Activated naive CD4-positive, alpha-beta T cell treated with anti-CD3 and anti-CD28 coated beads, Interleukin-2, amount 50 U/mL, for 16 hours (primary cell): ENCODE measurements around the gene MEG3.

ENCODE experiments used
- DNase-seq: peaks from one replicate; pipeline ENCODE4 v3.0.0-alpha.2; 2020

Gene MEG3

DNA sequence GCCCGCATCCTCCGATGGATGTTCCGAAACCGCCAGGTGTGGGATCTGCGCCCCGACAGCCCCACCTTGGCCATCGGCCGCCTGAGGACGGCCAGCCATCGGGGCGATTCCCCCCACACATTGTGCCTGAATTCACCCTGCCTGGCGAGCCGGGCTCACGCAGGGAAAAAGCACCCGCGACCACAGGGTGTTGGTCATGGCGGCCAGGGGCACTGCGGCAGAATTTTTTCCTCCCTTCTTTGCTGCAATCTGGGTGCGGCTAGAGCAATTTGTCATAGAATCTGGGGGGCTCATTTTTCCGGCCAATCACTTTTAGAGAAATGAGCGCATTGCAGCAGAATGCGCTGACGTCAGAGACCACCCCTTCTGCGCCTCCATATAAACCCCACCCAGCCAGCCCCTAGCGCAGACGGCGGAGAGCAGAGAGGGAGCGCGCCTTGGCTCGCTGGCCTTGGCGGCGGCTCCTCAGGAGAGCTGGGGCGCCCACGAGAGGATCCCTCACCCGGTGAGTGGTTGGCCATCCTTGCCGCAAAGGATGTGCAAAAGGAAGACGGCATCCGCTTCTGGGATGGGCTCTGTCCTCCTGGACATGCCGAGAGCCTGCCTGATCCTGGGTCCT is at the start of gene MEG3:
Gene MEG3 (plus strand): TSS at position 406 of the 619 bp plus-strand sequence.
- DNase-seq = no peak

DNA sequence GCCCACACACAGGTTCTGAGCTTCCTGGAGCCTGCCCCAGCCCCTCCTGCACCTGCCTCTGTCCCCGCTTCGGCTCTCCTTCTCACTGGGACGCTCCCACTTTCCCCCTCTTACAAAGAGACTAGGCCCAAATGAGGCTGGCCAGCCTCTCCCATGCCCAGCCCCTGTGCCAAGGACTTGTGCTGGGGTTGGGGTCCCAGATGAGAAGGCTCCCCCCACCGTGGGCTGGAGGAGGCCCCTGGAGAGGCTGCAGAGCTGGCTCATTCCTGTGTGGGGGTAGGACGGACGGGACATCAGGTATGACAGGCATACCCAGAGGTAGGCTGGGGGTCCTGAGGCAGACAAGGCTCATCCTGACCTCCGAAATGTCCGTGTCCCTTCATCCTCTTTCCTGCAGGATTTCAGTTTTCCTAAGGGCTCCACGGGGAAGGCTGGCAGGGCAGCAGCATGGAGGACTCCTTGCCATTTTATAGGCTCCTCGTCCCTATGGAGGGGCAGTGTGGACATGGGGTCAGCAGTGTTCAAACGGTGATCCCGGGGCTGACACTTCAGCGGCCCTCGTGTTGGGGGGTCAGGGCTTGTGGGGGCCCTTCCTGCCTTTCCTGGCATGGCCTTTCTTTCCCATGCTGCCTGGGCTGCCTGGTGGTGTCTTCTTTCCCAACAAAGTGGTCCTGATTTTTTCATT is 49.1 kb upstream of the MEG3 start:
- DNase-seq = no peak

DNA sequence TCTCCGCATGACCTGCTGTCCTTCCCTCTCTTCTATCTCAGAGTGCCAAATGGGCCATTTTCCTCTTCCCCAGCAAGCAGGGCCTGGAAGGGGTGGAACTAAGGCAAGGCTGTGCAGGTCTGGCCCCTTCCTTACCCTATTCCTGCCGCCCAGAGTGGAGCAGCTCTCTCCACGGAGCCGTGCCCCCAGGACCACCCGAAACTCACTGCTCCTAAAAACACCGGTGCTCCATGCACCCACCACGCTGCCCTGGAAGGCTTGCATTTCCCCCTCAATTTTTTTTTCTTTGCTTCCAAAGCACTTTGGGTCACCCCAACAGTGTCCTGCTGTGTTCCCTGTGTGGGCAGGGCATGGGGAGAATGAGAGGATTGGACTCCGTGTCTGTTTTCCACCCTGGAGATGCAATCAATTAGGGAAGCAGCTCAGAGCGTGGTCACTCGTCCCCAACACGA is 48.5 kb upstream of the MEG3 start:
- no peak for DNase-seq

DNA sequence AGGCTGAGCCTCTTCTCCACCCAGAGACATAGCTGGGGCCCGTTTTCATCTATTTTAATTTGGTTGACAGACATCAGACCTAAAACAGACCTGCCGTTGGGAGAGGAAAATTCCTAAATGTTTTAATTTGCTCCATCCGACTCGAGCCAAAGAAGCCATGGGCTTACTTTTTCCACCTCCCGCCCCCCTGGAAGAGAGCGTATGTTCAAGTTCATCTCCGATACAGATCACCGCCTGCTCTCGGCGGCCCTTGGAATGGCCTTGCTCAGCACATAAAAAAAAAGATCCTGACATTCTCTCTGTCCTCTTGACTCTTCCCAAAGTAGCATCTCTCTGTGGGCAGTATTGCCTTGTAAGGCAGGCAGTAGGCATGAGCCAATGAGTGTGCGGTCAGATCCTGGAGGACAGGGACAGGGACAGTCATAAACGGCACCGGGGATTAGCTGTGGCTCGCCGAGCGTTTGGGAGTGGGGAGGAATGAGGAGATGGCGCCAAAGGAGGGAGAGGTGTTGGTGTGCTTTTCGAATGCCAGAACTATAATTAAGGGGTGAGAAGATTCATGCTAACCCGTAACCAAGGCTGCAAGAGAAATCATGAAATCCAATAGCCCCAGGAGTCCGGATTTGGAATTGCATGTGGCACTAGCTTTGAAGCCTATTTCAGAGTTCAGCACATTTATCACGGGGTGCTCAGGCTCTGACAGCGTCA is 47.9 kb upstream of the MEG3 start:
- DNase-seq = no peak

DNA sequence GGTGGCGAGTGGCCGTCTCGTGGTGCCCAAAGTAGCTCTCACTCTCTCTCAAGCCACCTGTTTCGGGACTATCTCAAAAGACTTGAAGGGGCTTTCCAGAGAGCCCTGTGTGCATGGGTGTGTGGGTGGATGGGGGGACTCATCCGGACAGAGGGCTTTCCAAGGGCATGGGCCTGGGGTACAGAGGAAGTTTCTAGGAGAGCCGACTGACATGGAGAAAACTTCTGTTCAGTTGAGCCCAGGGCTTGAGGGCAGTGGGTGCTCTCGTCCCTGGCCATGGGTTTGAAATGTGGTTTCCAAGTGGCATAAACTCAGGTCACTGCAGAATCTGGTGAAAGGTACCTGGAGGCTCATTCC is 47.4 kb upstream of the MEG3 start:
- DNase-seq = no peak

DNA sequence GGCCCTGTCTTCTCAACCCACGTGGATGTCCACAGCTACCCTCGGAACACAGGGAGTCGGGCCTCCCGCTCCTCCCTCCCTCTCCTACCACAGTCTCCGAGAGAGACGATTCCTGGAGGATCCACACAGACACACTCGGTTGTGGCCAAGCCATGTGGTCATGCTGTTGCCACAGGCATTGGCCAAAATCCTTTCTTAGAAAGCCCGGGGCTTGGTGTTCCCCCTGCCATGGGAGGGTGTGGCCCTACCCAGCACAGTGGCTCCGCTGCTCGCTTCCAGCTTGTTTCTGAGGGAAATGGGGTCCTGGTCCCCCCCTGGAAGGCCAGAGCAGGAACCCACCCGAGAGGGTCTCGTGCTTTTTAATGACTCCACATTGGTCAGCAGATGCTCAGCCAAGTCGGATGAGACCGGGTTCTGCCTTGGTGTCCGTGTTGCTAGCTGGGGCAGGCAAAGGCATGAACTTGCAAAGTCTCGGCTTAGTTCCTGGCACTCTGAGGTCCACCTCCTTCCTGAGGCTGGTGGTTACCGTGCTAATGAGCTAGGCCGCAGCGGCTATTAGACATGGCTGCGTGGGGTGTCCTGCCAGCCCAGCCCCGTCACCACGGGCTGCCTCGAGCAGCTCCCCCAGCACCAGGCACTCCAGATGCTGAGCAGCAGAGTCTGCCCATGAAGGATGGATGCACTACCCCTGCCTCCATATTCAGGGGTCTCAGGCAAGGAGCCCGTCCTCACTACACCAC is 46.8 kb upstream of the MEG3 start:
- DNase-seq = no peak

DNA sequence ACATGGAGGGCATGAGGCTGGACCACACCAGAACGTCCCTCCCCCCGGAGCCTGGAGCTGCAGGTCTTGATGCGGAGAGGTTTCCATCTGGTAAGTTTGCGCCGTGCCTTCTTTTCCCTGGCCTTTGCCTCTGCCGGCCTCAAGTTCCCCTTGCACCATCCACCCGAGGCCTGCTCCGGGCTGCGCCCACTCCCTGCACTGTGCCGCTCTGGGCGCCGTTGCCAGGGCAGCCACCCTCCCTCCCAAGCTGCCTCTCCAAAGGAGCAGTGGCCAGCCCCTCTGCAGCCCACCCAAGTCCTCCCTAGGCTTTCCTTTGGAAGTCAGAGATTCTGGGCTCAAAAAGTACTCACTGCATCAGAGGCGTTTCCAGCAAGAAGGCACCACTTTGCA is 46.2 kb upstream of the MEG3 start:
- DNase-seq = no peak

DNA sequence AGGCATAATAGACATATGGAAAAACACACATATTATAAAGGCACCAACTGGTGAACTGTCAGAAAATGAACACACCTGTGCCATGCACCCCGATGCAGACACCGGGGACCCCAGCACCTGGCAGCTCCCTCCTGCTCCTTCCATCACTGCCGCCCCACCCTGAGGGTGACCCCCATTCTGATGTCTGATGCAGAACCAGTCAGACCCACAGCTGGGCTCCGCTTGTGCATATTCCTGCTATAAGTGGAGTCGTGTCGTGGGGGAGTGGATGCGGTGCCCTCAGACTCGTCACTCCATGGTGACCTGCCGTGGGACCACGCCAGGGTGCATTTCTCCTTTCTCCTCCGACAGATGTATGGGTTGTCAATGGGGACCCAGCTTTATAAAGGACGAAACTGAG is 45.7 kb upstream of the MEG3 start:
- DNase-seq = no peak

DNA sequence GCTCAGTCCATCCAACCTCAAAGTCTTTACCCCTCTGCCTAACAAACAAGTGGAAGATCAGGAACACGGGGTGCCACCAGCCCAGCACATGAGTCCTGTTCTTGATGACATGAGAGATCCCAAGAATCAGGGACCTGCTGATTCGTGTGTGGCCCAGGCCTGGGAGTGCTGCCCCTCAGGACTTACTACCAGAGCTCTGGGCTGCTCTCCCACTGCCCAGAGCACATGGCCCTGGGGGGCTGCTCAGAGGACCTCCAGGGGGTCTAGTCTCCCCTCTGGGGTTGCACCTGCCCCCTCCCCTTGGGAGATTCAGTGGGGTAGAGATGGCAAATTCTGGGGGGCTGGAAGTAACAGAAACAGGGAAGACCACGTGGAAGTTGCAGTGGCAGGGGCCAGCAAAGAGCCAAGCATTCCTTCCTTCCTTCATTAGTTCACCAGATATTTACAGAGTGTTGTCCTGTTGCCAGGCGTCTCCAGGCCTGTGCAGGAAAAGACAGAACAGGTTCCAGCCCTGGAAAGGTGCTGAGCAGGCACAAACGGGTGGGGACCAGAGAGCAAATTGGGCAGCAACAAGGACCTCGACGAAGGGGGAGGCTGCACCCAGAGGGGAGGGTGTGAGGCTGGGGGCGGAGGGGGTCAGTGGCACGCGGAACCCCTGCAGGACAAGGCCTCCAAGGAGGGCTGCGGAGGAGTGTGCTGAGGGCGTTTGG is 45.1 kb upstream of the MEG3 start:
- DNase-seq = no peak

DNA sequence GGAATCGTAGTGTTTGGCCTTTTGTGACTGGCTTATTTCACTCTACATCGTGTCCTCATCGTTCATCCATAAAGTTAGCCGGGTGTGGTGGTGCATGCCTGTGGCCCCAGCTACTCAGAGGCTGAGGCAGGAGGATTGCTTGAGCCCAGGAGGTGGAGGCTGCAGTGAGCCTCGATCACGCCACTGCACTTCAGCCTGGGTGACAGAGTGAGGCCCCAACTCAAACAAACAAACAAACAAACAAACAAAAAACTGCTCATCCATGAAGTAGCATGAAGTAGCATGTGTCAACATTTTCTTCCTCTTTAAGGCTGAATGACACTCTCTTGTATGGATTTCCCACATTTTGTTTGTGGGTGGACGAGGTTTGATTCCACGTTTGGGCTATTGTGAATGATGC is 44.0 kb upstream of the MEG3 start:
- no peak for DNase-seq

DNA sequence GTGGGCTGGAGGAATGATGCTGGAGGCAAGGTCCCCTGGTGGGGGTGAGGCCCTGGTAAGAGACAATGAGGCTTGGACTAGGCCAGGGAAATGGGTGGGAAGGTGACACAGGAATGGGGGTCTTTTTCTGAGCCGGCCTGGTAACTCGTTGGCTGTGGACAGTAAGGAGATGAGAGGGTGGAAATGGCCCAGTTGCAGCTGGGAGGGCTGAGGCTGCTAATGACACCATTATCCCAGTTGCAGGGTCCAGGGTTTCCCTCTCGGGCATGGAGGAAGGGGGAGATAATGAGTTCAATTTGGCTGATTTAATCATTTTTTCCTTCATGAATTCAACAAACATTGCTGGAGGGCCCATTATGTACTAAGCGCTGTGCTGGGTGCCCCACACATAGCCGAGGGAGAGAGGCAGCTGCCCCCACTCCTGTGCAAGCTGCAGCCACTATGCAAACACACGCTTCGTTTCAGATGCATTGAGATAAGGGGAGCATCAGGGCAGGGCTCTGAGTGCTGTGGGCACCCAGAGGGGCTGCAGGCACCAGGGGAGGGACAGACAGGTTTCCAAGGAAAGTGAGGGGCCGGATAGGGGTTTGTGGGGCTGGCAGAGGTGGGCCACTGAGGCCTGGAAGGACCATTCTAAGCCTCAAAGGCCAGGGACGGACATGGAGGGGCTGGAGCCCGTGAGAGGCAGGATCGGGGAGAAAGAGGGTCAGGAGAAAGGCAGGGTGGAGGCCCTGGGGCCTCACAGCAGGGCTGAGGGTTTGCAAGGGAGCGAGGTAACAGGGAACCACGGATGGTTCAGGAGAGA is 43.2 kb upstream of the MEG3 start:
- no peak for DNase-seq

DNA sequence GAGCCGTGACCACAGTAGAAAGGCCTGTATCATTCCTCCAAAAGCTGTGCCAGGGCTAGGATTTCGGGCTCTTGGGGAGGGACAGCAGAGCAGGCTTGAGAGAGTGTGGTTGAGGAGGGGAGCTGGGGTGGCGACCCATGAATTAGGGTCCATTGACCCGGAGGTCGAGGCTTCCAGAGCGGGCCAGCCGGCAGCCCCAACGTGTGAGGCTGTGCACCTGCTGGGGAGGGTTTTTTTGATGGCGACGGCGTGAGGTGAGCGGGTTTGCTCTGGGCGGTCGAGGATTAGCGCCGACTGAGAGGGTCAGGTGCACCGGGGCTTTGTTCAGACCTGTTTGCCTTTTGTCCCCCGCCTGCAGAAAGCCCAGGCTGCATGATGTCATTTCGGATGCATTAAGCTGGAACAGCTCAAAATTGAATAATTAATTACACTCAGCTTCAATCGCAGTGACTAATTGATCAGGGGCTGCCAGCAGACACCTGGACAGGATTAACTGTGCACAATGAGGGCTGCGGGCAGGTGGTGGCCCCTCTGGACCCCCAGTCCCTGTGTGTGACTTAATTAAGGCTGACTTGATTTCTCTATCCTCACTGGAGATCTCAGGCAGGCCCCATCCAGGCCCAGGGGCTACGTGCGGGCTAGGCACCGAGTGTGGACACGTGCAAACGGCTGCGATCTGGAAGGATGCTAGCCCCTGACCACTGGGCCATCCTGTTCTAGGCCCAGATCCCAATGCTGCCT is 42.1 kb upstream of the MEG3 start:
- no peak for DNase-seq

DNA sequence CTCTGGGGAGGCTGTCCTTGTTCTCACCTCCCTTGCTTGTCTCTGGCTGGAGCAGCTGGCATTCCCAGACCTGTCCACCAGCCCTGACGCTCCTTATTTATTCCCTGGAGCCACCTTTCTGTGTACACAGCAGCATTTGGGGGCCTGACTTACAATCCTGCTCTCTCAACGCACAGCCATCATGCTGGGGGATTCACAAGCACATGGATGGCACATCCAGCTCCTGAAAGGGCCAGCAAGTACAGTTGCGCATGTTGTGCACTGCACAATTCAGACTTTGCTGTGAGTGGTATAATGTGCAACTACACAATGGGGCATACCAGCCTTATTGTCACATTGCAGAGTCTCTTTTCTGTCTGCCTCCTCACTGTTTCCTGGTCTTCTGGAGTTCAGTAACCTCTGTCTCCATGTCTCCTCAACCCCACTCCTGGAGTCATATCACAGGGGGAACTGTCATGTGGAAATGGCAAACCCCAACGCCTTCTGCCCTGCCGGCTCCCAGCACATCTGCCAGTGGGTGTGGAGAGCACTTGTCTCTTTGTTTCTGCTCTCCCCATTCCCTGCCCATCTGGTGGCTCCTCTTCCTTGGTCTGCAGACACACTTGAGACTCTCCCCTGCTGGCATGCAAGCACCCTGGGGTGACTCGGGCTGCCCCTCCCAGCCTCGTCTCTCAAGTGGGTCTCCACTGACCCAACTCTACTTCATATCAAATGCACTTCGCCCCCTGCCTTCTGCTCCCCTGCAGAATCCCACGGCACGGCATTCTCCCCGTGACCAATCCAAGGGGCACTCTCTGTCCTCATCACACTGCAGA is 41.2 kb upstream of the MEG3 start:
- no peak for DNase-seq

DNA sequence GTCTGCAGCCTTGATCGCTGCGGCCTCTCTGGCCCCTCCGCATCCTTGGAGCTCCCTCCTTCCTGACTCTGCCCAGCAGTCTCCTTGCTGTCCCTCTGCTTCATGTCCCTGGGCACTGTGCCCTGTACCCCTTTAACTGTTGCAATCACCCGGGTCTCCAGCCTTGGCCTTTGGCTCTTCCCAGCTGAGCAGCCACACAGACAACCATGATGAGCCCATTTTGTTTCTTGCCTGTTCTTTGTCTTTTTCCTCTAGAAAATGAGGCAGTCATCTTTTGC is 40.6 kb upstream of the MEG3 start:
- no peak for DNase-seq

DNA sequence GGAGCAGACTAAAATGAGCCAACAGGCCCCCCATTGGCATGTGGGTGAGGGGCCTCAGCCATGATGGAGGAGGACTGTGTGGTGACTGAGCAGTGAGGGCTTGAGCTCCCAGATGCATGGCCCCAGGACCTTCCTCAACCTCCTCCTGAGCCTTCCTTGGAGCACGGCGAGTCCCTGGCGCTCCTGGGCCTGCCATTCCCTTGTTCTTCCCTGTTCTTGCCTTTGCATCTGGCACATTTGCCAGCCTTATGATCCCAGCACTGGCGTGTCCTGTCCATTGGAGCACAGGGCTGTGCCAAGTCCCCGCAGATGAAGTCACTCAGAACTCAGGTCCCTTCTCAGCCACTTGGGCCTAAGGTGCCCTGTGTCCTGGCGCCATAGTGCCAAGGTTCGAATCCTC is 40.3 kb upstream of the MEG3 start:
- DNase-seq = no peak

DNA sequence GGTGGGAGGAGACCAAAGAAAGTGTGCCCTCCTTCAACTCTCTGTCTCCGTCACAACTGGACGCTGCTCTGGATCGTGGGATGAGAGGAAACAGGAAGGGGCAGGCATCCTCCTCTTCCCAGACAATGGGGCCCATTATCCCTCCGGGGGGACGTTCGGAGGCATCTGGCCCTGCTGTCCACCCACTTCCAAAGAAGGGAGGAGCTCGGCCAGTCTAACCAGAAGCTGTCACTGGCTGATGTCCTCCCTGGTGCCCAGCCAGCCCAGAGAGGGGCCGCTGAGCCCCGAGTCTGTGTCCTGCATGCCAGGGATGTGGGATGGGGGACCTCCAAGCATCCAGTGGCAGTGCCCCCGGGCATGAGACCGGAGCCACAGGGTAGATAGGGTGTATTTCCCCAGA is 39.8 kb upstream of the MEG3 start:
- DNase-seq = no peak

DNA sequence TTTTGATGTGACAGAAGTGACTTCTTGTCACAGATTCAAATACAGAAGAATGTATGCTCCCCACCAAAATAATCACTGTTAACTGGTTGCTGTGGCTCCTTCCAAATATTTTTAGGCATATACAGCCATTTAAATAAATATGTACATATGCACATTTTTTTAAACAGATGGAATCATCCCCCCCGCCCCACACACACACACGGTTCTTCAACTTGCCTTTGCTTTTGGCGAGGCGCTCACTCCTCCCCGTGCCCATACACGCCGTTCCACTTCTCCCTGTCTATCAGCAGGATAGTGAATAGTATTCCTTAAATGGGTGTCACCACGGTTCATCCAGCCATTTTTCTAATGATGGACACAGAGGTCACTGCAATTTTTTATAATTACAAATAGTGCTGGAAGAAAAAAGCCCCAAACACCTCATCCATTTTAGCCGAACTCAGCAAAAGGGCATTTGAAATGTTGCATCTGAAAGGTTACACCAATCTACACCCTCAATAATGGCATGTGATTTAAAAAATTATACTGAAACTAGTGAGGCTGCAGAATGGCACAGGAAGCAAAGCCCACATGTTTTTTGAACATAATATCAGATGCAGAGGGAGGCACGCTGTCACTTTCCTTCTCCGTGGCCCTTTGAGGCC is 39.2 kb upstream of the MEG3 start:
- no peak for DNase-seq

DNA sequence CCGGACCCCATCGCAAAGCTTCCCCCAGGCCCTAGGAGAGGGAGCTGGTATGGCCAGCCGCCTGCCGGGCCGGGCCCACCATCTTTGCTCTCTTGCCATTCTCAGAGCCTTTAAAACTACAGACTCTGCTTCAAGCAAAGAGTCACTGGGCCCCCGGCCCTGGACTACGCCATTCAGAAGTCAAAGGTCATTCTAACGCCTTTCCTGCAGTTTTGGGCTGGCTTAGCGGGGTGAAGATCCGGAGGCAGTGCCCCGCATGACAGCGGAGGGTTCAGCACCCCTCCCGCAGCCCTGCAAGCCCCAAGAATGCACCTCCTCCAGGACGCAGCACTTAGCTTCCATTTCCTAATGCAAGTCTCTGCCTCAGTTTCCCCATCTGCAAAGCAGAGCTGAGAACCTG is 38.3 kb upstream of the MEG3 start:
- no peak for DNase-seq

DNA sequence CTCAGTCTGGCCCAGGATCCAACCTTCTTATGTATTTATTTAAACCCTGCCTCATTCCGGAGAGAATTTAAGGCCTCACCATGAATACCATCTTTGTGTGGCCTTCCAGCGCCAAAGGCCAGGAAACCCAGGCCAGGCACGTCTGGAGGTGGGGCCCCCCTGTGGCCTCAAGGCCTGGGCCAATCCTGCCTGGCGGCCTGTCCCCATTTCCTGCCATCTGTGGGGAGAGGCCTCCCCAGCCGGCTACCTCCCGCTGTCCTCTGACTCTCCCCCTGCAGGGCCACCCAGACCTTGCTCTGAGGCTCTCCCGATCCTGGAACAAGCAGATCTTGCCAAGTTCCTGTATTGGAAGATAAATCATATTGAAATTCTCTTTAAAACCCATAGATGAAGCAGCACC is 37.4 kb upstream of the MEG3 start:
- no peak for DNase-seq

DNA sequence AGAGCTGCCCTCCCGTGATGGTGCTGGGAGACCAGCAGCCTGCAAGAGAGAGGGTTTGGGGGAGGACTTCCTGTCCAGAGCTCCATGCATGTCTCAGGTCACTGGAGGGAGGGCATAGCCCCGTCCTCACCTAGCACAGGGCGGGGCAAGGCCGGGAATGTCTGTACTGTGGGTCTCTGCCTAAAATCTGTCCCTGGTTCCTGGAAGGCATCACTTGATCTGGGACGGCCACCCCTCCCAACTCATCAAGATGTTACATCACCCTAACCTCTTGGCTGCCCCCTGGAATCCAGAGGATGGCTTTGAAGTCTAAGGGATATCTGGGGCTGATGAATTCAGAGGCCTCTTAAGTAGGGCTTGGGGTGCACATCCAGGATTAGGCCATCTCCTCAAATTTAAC is 37.0 kb upstream of the MEG3 start:
- DNase-seq = no peak
